SH-SY5Y (cell line): ENCODE measurements around the gene RNF32.

Experiments used
- GATA2 ChIP-seq: IDR thresholded peaks from 2 replicates; pipeline ENCODE4 v1.6.1; 2011; ENCODE audit warnings: mild to moderate bottlenecking, low read depth, low read length
- GATA3 ChIP-seq: IDR thresholded peaks from 2 replicates; pipeline ENCODE4 v1.6.1; 2011; ENCODE audit warnings: low read depth, mild to moderate bottlenecking, low read length, moderate library complexity

- TF ChIP-seq GATA3 (no peak), GATA2 (no peak)
Observed at GRCh38 chr7:156606135-156606534, 34.4 kb upstream of the RNF32 start.
